ENCODE data around the gene RSPH3. TPM values are rescaled to one million over a fixed set of nuclear protein-coding genes. Genes with fewer than 3 reads are reported as not detected.

Gene RSPH3
- total RNA-seq, 1 experiment from 2014 or later: 3.0 TPM

DNA sequence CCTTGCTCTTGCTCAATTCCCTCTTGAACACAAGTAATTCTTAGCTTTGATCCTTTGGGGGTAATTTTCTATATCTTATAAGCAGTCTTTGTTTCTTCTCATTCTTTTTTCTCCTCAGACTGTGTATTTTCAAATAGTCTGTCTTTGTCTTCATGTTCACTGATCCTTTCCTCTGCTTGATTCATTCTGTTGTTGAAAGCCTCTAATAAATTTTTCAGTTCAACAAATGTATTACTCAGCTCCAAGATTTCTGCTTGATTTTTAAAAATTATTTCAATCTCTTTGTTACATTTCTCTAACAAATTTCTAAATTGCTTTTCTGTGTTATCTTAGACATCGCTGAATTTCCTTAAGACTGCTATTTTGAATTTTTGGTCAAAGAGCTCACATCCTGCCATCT is 11.5 kb downstream of the RSPH3 start:
- no peaks in the 10 kb centered on the region for H3K27me3 Mint-ChIP-seq (ENCODE audit: insufficient read depth, unreplicated experiment)
- Histone ChIP-seq H3K4me3 (ENCODE audit: low read depth, low read length) (no peak overlapping the region), H3K27me3 (replicated peaks; ENCODE audit: control insufficient read depth, insufficient read depth, low read length) (no peaks in the 10 kb centered on the region), H3K9me3 (peaks cover 5% of the 10 kb centered on the region; the same call in 1 of the 2 replicates), H3K36me3 (ENCODE audit: control insufficient read depth, insufficient read depth, low read length) (no peaks in the 10 kb centered on the region), H3K4me1 (no peaks in the 10 kb centered on the region)
- no peaks in the 10 kb centered on the region for H3K4me1 Mint-ChIP-seq (ENCODE audit: low read depth, unreplicated experiment)
- no peak overlapping the region for H3K27ac Mint-ChIP-seq (ENCODE audit: unreplicated experiment)
- TF ChIP-seq CTCF (IDR thresholded peaks at IDR 0.05; ENCODE audit: insufficient read depth in 1 of 2, low read depth in 1 of 2, low read length in 1 of 2, severe bottlenecking in 1 of 2, unreplicated experiment in 1 of 2): no peak
- POLR2A ChIA-PET: no interaction called here
- intact Hi-C loops (cut with micrococcal nuclease; ENCODE audit: unreplicated experiment): no loop called here
- no peak overlapping the region for H3K4me3 Mint-ChIP-seq (ENCODE audit: unreplicated experiment)
- H3K36me3 Mint-ChIP-seq (ENCODE audit: insufficient read depth, unreplicated experiment): no peaks in the 10 kb centered on the region
- no peak for DNase-seq
- BruUV-seq (replicated peaks): no TSS peak
- CTCF ChIA-PET: no interaction called here
- peaks cover 10% of the 10 kb centered on the region for H3K9me3 Mint-ChIP-seq (ENCODE audit: unreplicated experiment)

DNA sequence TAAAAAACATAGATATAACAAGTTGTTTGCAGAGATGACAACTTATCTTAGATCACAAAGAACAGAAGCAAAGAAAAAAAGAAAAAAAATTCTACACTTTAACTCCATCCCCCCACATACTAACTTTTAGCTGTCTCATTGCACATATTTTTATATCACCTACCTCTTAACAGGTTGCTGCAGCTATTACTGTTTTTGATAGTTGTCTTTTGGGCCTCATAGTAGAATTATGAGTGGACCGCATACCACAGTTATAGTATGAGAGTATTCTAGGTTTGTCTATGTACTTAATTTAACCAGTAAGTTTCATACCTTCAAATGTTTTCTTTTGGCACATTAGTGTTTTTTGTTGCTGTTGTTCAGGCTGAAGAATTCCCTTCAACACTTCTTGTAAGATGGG is 12.3 kb downstream of the RSPH3 start:
- Histone ChIP-seq H3K4me3 (ENCODE audit: low read depth, low read length) (no peak overlapping the region), H3K36me3 (ENCODE audit: control insufficient read depth, insufficient read depth, low read length) (no peaks in the 10 kb centered on the region), H3K27me3 (replicated peaks; ENCODE audit: control insufficient read depth, insufficient read depth, low read length) (no peaks in the 10 kb centered on the region), H3K9me3 (peaks cover 5% of the 10 kb centered on the region; the same call in 1 of the 2 replicates), H3K4me1 (no peaks in the 10 kb centered on the region)
- TF ChIP-seq CTCF (IDR thresholded peaks at IDR 0.05; ENCODE audit: insufficient read depth in 1 of 2, low read depth in 1 of 2, low read length in 1 of 2, severe bottlenecking in 1 of 2, unreplicated experiment in 1 of 2): no peak
- intact Hi-C loops (cut with micrococcal nuclease; ENCODE audit: unreplicated experiment): no loop called here
- H3K4me1 Mint-ChIP-seq (ENCODE audit: low read depth, unreplicated experiment): no peaks in the 10 kb centered on the region
- no peak overlapping the region for H3K27ac Mint-ChIP-seq (ENCODE audit: unreplicated experiment)
- no peak overlapping the region for H3K4me3 Mint-ChIP-seq (ENCODE audit: unreplicated experiment)
- no peaks in the 10 kb centered on the region for H3K27me3 Mint-ChIP-seq (ENCODE audit: insufficient read depth, unreplicated experiment)
- POLR2A ChIA-PET: no interaction called here
- peaks cover 10% of the 10 kb centered on the region for H3K9me3 Mint-ChIP-seq (ENCODE audit: unreplicated experiment)
- CTCF ChIA-PET: no interaction called here
- no peak for DNase-seq
- no TSS peak for BruUV-seq (replicated peaks)
- H3K36me3 Mint-ChIP-seq (ENCODE audit: insufficient read depth, unreplicated experiment): no peaks in the 10 kb centered on the region

GRCh38 chr6:158978757-158979156 is 21.2 kb downstream of the RSPH3 start:
- Histone ChIP-seq H3K4me3 (ENCODE audit: low read depth, low read length) (no peak overlapping the region), H3K4me1 (no peaks in the 10 kb centered on the region), H3K27me3 (replicated peaks; ENCODE audit: control insufficient read depth, insufficient read depth, low read length) (no peaks in the 10 kb centered on the region), H3K9me3 (no peaks in the 10 kb centered on the region), H3K36me3 (ENCODE audit: control insufficient read depth, insufficient read depth, low read length) (no peaks in the 10 kb centered on the region)
- TF ChIP-seq CTCF (IDR thresholded peaks at IDR 0.05; ENCODE audit: insufficient read depth in 1 of 2, low read depth in 1 of 2, low read length in 1 of 2, severe bottlenecking in 1 of 2, unreplicated experiment in 1 of 2): no peak
- Mint-ChIP-seq H3K27me3 (ENCODE audit: insufficient read depth, unreplicated experiment) (no peaks in the 10 kb centered on the region), H3K27ac (ENCODE audit: unreplicated experiment) (no peak overlapping the region), H3K4me3 (ENCODE audit: unreplicated experiment) (no peak overlapping the region), H3K36me3 (ENCODE audit: insufficient read depth, unreplicated experiment) (no peaks in the 10 kb centered on the region), H3K4me1 (ENCODE audit: low read depth, unreplicated experiment) (no peaks in the 10 kb centered on the region), H3K9me3 (ENCODE audit: unreplicated experiment) (no peaks in the 10 kb centered on the region)
- no TSS peak for BruUV-seq (replicated peaks)
- intact Hi-C loops (cut with micrococcal nuclease; ENCODE audit: unreplicated experiment): no loop called here
- POLR2A ChIA-PET: no interaction called here
- CTCF ChIA-PET: no interaction called here
- no peak for DNase-seq
